GM23248 (cell line): ENCODE measurements around the gene CEP112.

Experiments
- EZH2 ChIP-seq: fragments of 200-600 bp; sonication (generic); IDR thresholded peaks from 2 replicates; pipeline ENCODE4 v1.6.1; 2018; ENCODE audit warnings: antibody characterized with exemption, mild to moderate bottlenecking; ENCODE audit not compliant: insufficient read depth, poor library complexity, severe bottlenecking
- EZH2phosphoT487 ChIP-seq: fragments of 200-600 bp; sonication (generic); IDR thresholded peaks from 2 replicates; pipeline ENCODE4 v1.6.1; 2018; ENCODE audit warnings: antibody characterized with exemption, moderate library complexity, mild to moderate bottlenecking, low read depth; ENCODE audit not compliant: insufficient read depth

GRCh38 chr17:65885541-65886312 is 306.2 kb downstream of the CEP112 start:
- TF ChIP-seq EZH2 (no peak), EZH2phosphoT487 (no peak)
